SK-N-SH (cell line): ENCODE data around the gene GSC2. TPM values are rescaled to one million over a fixed set of nuclear protein-coding genes. Genes with fewer than 3 reads are reported as not detected.

Experiments used
- CTCF ChIA-PET: fragments of 300-600, 350-600 bp; formaldehyde crosslinking; extraction: SDS; loops from one replicate; lab custom pipeline; 2021; lab: Yijun Ruan, JAX
- POLR2A ChIA-PET: fragments of 350-600 bp; sonication (Branson Sonifier 250); formaldehyde crosslinking; extraction: SDS; loops from one replicate; lab custom pipeline; 2020; ENCODE audit warnings: antibody characterized with exemption, inconsistent platforms; lab: Yijun Ruan, JAX
- DNase-seq: peaks from one replicate; pipeline ENCODE4 v3.0.0; 2012
- H2AFZ ChIP-seq: fragments of 200-600 bp; sonication (generic); 2 replicates; pipeline ENCODE4 v1.8.1; 2016; ENCODE audit warnings: antibody characterized with exemption, mild to moderate bottlenecking, low read depth
- H3F3A ChIP-seq: fragments of 200-600 bp; sonication (generic); replicated peaks from 2 replicates; pipeline ENCODE3; 2016; ENCODE audit warnings: antibody characterized with exemption, mild to moderate bottlenecking; ENCODE audit not compliant: insufficient read depth
- H3K27ac ChIP-seq, 2 experiments: fragments of 200-500 bp in 1 of 2; fragments of 200-600 bp in 1 of 2; sonication (Bioruptor generic) in 1 of 2; sonication (generic), shearing (Covaris generic) in 1 of 2; 2 replicates each; pipeline versions ENCODE4 v1.5.1 to v1.6.1; 2014 to 2016; ENCODE audit warnings: low read depth in 2 of 2, inconsistent platforms in 1 of 2, low read length in 1 of 2, mild to moderate bottlenecking in 1 of 2, mixed read lengths in 1 of 2
- H3K27me3 ChIP-seq: fragments of 200-600 bp; sonication (generic), shearing (Covaris generic); 2 replicates; pipeline ENCODE4 v1.6.1; 2016; ENCODE audit warnings: mixed run types; ENCODE audit not compliant: insufficient read depth
- H3K36me3 ChIP-seq, 2 experiments: fragments of 200-500 bp in 1 of 2; fragments of 200-600 bp in 1 of 2; sonication (Bioruptor generic) in 1 of 2; sonication (generic) in 1 of 2; replicated peaks in 1 of 2; 2 replicates each; pipeline versions ENCODE3 to v1.5.1; 2014 to 2016; ENCODE audit warnings: low read length in 1 of 2, mild to moderate bottlenecking in 1 of 2; ENCODE audit not compliant: insufficient read depth in 2 of 2, control insufficient read depth in 1 of 2
- H3K4me1 ChIP-seq, 2 experiments: fragments of 200-500 bp in 1 of 2; fragments of 200-600 bp in 1 of 2; sonication (Bioruptor generic) in 1 of 2; sonication (generic), shearing (Covaris generic) in 1 of 2; 2 replicates each; pipeline versions ENCODE4 v1.5.1 to v1.6.1; 2014 to 2016; ENCODE audit warnings: low read depth in 1 of 2, low read length in 1 of 2, mixed run types in 1 of 2; ENCODE audit not compliant: insufficient read depth in 2 of 2, control insufficient read depth in 1 of 2
- H3K4me2 ChIP-seq: fragments of 200-600 bp; sonication (generic), shearing (Covaris generic); 2 replicates; pipeline ENCODE4 v1.6.1; 2017; ENCODE audit warnings: mixed run types
- H3K4me3 ChIP-seq, 2 experiments: fragments of 200-500 bp in 1 of 2; fragments of 200-600 bp in 1 of 2; sonication (Bioruptor generic) in 1 of 2; sonication (generic), shearing (Covaris generic) in 1 of 2; 2 replicates each; pipeline versions ENCODE4 v1.5.1 to v1.8.1; 2014 to 2016; ENCODE audit warnings: low read depth in 2 of 2, inconsistent platforms in 1 of 2, low read length in 1 of 2, mild to moderate bottlenecking in 1 of 2, mixed read lengths in 1 of 2, moderate library complexity in 1 of 2
- H3K79me2 ChIP-seq: fragments of 200-600 bp; sonication (generic); 2 replicates; pipeline ENCODE4 v1.8.1; 2017; ENCODE audit warnings: mild to moderate bottlenecking; ENCODE audit not compliant: insufficient read depth
- H3K9ac ChIP-seq: fragments of 200-600 bp; sonication (generic); 2 replicates; pipeline ENCODE4 v1.6.1; 2017; ENCODE audit warnings: mixed run types
- H3K9me2 ChIP-seq: fragments of 200-600 bp; sonication (generic); 2 replicates; pipeline ENCODE4 v1.6.1; 2017; ENCODE audit warnings: mixed run types
- H3K9me3 ChIP-seq: fragments of 200-600 bp; sonication (generic); 2 replicates; pipeline ENCODE4 v1.6.1; 2017; ENCODE audit warnings: mixed run types, mild to moderate bottlenecking, moderate library complexity
- H4K20me1 ChIP-seq: fragments of 200-600 bp; sonication (generic); 2 replicates; pipeline ENCODE4 v1.6.1; 2017; ENCODE audit warnings: mild to moderate bottlenecking, mixed run types; ENCODE audit not compliant: insufficient read depth
- EZH2phosphoT487 ChIP-seq: fragments of 200-600 bp; sonication (generic); IDR thresholded peaks from 2 replicates; pipeline ENCODE4 v1.6.1; 2017; ENCODE audit warnings: low read depth, mixed run types, mild to moderate bottlenecking, antibody characterized with exemption, moderate library complexity, borderline replicate concordance
- FOXJ3 ChIP-seq: sonication (generic); formaldehyde crosslinking; IDR thresholded peaks from 2 replicates; pipeline ENCODE4 v1.5.1; 2020; ENCODE audit warnings: mild to moderate bottlenecking, missing genetic modification reagents
- FOXM1 ChIP-seq: IDR thresholded peaks from 2 replicates; pipeline ENCODE4 v1.4.0; 2012; ENCODE audit warnings: low read depth, mild to moderate bottlenecking
- GABPA ChIP-seq: IDR thresholded peaks from 2 replicates; pipeline ENCODE4 v1.4.0; 2012; ENCODE audit warnings: low read depth, mild to moderate bottlenecking
- JUND ChIP-seq: IDR thresholded peaks from 2 replicates; pipeline ENCODE4 v1.4.0; 2012
- MEF2A ChIP-seq: IDR thresholded peaks from 2 replicates; pipeline ENCODE4 v1.4.0; 2012; ENCODE audit warnings: low read depth, borderline replicate concordance
- NFIC ChIP-seq: IDR thresholded peaks from 2 replicates; pipeline ENCODE4 v1.4.0; 2012; ENCODE audit warnings: borderline replicate concordance
- NRF1 ChIP-seq: IDR thresholded peaks from 2 replicates; pipeline ENCODE4 v1.6.1; 2012; ENCODE audit warnings: low read depth, mild to moderate bottlenecking, low read length
- POLR2AphosphoS5 ChIP-seq: IDR thresholded peaks from 2 replicates; pipeline ENCODE4 v1.6.1; 2012; ENCODE audit warnings: low read depth, low read length
- RAD21 ChIP-seq: IDR thresholded peaks from 2 replicates; pipeline ENCODE4 v1.6.1; 2012; ENCODE audit warnings: mild to moderate bottlenecking, low read length
- RCOR1 ChIP-seq: fragments of 150-350 bp; IDR thresholded peaks from 2 replicates; pipeline ENCODE4 v1.6.1; 2017; ENCODE audit warnings: antibody characterized with exemption, low read length
- REST ChIP-seq: IDR thresholded peaks from 2 replicates; pipeline ENCODE4 v1.6.1; 2012; ENCODE audit warnings: mild to moderate bottlenecking, low read depth, low read length, moderate library complexity
- RFX5 ChIP-seq: IDR thresholded peaks from 2 replicates; pipeline ENCODE4 v1.6.1; 2012; ENCODE audit warnings: mild to moderate bottlenecking, improper control_type of control experiment, low read length
- RXRA ChIP-seq: IDR thresholded peaks from 2 replicates; pipeline ENCODE4 v1.4.0; 2012; ENCODE audit warnings: low read depth, mild to moderate bottlenecking, borderline replicate concordance
- WGBS: methylation state at CpG from one replicate; pipeline ENCODE4 v1.1.6; 2017; ENCODE audit warnings: low lambda C conversion rate; 5-methylcytosine and 5-hydroxymethylcytosine counted together
- polyA plus RNA-seq, 3 experiments: library from polyadenylated mRNA; depleted of rRNA; stranded (reverse); fragments of >200 nt; gene quantifications; 2 replicates each; pipeline ENCODE4 v1.2.3, GENCODE V29; 2012
- TF ChIP-seq, protein P1 (sequence below): fragments of 150-350 bp; IDR thresholded peaks from 2 replicates; pipeline ENCODE4 v1.6.1; 2016; ENCODE audit warnings: mild to moderate bottlenecking, low read depth, low read length
- TF ChIP-seq, protein P2 (sequence below): IDR thresholded peaks from 2 replicates; pipeline ENCODE4 v1.4.0; 2012; ENCODE audit warnings: low read depth
- TF ChIP-seq, protein P3 (sequence below): fragments of 150-350 bp; IDR thresholded peaks from 2 replicates; pipeline ENCODE4 v1.6.1; 2017; ENCODE audit warnings: antibody characterized with exemption, low read length, low read depth, borderline replicate concordance

Gene GSC2
- polyA plus RNA-seq, 1 of the 3 experiments (the other 2 are of a cell fraction), result not detected

- H3K9ac ChIP-seq, result peak overlapping the region; percentile 100
- peaks cover 0 to 9% of the 10 kb centered on the region in 2 experiments for H3K36me3 ChIP-seq
- H4K20me1 ChIP-seq, result peaks cover 13% of the 10 kb centered on the region; the same call in 1 of the 2 replicates
- H2AFZ ChIP-seq, result no peak overlapping the region; the same call in 1 of the 2 replicates
- H3K4me2 ChIP-seq, result peak overlapping the region; percentile 95
- CTCF ChIA-PET, result interaction anchor here (0.6 kb wide), 1 partner anchor 218 kb away, joined by 4 read pairs; no protein-coding TSS in a partner anchor
- POLR2A ChIA-PET, result interaction anchor here (1.6 kb wide), 1 partner anchor 28 kb away, joined by 7 read pairs; the partner anchor contains the start of gene ESS2
- peaks cover 30 to 61% of the 10 kb centered on the region in 2 experiments for H3K4me1 ChIP-seq
- no peaks in the 10 kb centered on the region for H3K9me3 ChIP-seq
- peaks cover 22% of the 10 kb centered on the region for H3K27me3 ChIP-seq
- H3K79me2 ChIP-seq, result peaks cover 55% of the 10 kb centered on the region
- DNase-seq, result no peak
- H3K27ac ChIP-seq, result peak overlapping the region; percentile 56 to 72; a peak in 2 of 4 replicates
- H3K9me2 ChIP-seq, result no peaks in the 10 kb centered on the region
- WGBS, result 19% methylated on average over 11 of the region's 13 CpGs
- peak overlapping the region; percentile 97 to 99 for H3K4me3 ChIP-seq
- H3F3A ChIP-seq, result no peaks in the 10 kb centered on the region
- TF ChIP-seq, protein P1, sequence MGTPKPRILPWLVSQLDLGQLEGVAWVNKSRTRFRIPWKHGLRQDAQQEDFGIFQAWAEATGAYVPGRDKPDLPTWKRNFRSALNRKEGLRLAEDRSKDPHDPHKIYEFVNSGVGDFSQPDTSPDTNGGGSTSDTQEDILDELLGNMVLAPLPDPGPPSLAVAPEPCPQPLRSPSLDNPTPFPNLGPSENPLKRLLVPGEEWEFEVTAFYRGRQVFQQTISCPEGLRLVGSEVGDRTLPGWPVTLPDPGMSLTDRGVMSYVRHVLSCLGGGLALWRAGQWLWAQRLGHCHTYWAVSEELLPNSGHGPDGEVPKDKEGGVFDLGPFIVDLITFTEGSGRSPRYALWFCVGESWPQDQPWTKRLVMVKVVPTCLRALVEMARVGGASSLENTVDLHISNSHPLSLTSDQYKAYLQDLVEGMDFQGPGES, result no peak
- TF ChIP-seq JUND, result no peak
- no peak for TF ChIP-seq NFIC
- TF ChIP-seq, protein P2, sequence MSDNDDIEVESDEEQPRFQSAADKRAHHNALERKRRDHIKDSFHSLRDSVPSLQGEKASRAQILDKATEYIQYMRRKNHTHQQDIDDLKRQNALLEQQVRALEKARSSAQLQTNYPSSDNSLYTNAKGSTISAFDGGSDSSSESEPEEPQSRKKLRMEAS, result no peak
- TF ChIP-seq FOXM1, result no peak
- TF ChIP-seq EZH2phosphoT487, result no peak
- TF ChIP-seq RAD21, result no peak
Observed at GRCh38 chr22:19172213-19173046, 22.3 kb upstream of the GSC2 start.

GRCh38 chr22:19169947-19170318, 19.8 kb upstream of the GSC2 start:
- no peak overlapping the region for H3K4me2 ChIP-seq
- no peak for DNase-seq
- H2AFZ ChIP-seq, result no peak overlapping the region; the same call in 1 of the 2 replicates
- no peaks in the 10 kb centered on the region for H3K9me3 ChIP-seq
- peaks cover 20 to 39% of the 10 kb centered on the region in 2 experiments for H3K4me1 ChIP-seq
- H4K20me1 ChIP-seq, result peaks cover 9% of the 10 kb centered on the region; the same call in 1 of the 2 replicates
- H3K36me3 ChIP-seq, result no peaks in the 10 kb centered on the region
- ChIA-PET CTCF (interaction anchor here (1.3 to 1.8 kb wide), 2 partner anchors 10 to 25 kb away, joined by 3 to 7 read pairs; partner anchors contain the start of gene ESS2), POLR2A (no interaction called here)
- H3K9ac ChIP-seq, result no peak overlapping the region
- H3K79me2 ChIP-seq, result peaks cover 34% of the 10 kb centered on the region
- H3F3A ChIP-seq, result no peaks in the 10 kb centered on the region
- H3K4me3 ChIP-seq, result no peak overlapping the region
- WGBS, result 75% methylated on average over 2 of the region's 7 CpGs
- no peaks in the 10 kb centered on the region for H3K9me2 ChIP-seq
- no peak overlapping the region for H3K27ac ChIP-seq
- peaks cover 39% of the 10 kb centered on the region for H3K27me3 ChIP-seq
- TF ChIP-seq, protein P3, sequence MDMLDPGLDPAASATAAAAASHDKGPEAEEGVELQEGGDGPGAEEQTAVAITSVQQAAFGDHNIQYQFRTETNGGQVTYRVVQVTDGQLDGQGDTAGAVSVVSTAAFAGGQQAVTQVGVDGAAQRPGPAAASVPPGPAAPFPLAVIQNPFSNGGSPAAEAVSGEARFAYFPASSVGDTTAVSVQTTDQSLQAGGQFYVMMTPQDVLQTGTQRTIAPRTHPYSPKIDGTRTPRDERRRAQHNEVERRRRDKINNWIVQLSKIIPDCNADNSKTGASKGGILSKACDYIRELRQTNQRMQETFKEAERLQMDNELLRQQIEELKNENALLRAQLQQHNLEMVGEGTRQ, result no peak
- TF ChIP-seq NRF1, result no peak
- TF ChIP-seq, protein P2, result no peak
- TF ChIP-seq NFIC, result no peak
- TF ChIP-seq, protein P1, result no peak
- no peak for TF ChIP-seq MEF2A
- no peak for TF ChIP-seq REST
- TF ChIP-seq GABPA, result no peak
- no peak for TF ChIP-seq RXRA
- TF ChIP-seq POLR2AphosphoS5, result no peak
- TF ChIP-seq RFX5, result no peak
- TF ChIP-seq RCOR1, result no peak
- no peak for TF ChIP-seq FOXJ3 (CRISPR knock-in tag)
